ENCODE measurements around the gene MACROH2A2.

- TF ChIP-seq EZH2 (IDR thresholded peaks at IDR 0.05) (no peak), FOXP2 (optimal IDR thresholded peaks at IDR 0.05; ENCODE audit: control extremely low read depth, extremely low read length, insufficient read depth) (no peak), POLR2AphosphoS5 (IDR thresholded peaks at IDR 0.05; ENCODE audit: borderline replicate concordance, low read depth, low read length) (no peak)
Observed at GRCh38 chr10:70158113-70158512, 105.5 kb downstream of the MACROH2A2 start.

Measured in SK-N-MC (cell line).